ENCODE results near the gene ISL1.

DNA sequence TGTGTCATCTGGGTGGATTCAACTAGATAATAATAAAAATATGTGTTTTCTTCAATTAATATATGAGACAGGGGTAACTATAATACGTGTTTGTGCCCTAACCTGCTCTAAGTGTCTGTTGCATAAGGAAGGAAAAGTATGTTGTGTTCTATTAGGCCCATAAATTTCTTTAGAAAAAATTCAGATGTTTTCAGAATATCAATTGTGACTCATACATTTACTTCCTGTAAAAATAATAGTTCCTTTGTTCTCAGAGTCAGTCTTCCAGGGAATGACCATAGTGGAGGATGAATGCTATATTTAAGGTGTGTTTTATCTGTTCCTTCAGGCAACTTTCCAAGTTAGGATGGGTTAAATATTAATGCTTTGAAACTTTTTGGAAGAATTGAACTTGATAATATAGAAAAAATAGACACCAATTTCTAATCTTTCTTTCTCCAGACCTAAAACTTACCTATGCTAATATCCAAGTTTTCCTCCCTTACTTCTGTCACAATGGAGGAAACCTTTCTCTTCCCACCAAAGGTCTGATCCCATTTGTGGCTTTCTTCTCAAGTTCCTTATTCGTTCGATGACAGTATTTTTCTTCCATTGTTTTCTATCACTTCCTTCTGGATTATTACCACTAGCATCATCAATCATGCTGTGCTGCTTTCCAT lies 49.9 kb downstream of the ISL1 start:
- TF ChIP-seq POLR2A (IDR thresholded peaks at IDR 0.05) = no peak
- no peak for TF ChIP-seq CTCF (IDR thresholded peaks at IDR 0.05)
